GM04503 (cell line): ENCODE results near the gene ATP11A.

ENCODE experiments used
- DNase-seq: peaks from one replicate; pipeline ENCODE4 v3.0.0-alpha.2; 2012; ENCODE audit warnings: low read depth

Gene ATP11A

DNA sequence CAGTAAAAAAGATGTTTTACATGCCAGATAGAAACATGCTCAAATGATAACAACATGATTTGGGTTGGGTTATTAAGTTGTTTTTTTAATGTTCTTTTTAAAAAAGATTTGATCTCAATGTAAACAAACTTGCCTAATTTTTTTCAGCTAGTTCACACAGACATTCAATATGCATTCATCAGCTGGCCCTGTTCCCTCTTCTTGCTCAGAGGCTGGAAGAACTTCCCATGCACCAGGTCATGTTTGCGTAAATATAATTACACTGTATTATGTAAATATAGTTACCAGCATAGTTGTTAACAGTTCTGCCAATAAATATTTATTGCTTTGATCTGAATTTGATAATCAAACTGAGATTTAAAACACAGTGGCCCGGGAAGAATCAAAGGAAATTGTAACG lies 70.6 kb downstream of the ATP11A start:
- no peak for DNase-seq

DNA sequence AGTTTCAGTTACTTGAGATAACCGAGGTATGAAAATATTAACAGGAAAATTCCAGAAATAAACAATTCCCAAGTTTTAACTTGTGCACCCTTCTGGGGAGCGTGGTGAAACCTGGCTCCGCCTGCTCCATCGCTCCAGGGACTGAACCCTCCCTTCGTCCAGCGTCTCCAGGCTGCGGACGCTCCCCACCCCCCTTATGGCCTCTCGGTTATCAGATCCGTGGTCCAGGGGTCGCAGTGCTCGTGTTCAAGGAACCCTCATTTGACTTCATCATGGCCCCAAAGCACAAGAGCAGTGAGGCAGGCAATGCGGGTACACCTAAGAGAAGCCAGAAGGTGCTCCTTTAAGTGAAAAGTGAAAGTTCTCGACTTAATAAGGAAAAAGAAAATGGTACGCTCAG lies 71.1 kb downstream of the ATP11A start:
- no peak for DNase-seq

DNA sequence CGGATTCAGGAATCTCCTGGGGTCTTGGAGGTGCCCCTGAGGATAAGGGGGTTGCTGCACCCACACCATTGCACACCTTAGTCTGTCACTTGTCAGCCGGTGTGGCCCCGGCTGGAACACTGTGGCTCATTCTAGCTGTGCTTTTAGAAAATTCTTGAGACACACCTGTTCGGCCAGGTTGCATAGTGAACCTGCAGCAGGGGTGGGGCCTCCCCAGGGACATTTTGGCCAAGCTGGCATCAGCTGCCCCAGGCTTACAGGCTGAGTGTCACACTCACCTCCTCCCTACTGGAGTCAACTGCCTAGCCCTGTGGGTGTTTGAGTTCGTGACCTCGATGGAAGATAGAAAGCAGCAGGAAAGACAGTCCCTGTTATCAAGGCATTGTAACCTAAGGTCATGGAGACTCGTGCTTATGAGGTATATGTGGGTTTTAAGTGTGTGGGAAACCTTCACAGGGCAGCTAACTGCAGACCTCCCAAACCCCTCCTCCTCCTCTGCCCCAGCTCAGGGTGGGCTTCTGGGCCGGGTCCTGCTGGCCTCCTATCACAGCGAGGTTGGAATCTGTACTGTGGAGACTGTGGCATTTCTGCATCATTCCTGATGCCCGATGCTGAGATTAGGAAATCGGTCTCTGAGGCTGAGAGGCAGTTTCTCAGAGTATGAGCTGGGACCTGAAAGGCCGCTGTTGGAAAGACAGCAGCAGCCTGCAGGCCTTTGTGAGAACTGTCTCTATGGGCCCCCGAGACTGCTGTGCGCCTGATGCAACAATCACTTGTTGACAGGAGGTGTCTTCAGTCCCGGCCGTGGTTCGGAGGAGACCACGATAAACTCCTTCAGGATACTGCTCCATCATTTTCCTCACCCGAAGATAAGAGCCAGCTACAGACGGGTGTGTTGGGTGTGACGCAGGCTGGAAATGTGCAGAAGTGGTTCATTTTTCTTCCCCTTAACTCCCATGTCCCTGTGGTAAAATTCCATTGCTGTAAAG lies 72.2 kb downstream of the ATP11A start:
- no peak for DNase-seq

DNA sequence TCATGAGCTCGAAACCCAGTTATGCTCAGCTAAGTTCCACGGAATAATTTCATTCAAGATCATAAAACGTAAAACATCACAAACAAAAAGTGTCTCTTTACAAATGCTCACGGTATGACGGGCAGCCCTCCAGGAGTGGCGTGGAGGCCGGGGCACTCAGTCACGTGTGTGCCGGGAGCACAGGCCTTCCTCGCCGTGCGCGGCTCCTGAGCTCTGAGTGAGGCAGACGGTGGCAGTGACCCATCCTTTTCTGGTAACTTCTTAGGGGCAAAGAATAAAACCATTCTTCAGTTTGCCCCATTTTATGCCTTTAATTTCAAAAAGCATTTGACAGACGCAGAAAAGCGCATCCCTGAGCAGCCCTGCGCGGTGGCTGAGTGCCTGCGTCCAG lies 72.8 kb downstream of the ATP11A start:
- DNase-seq, result no peak

DNA sequence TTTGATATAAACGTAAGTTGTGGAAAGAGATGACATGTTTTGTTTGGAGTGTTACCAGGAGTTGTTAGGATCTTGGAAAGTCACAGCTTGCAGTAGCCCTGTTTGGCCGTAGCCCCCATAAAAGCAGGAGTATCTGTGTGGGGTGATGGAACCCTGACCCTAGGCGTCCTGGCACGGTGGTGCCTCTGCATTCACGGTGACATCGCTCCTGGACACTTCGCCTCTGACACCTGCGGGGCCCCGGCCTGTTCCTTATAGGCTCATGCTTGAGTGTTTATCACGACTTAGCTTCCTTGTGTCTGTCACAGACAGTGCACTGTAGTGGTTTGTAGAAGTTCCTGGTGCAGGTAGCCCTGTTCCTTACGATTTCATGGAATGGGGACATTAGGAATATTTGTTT lies 74.2 kb downstream of the ATP11A start:
- DNase-seq, result no peak

DNA sequence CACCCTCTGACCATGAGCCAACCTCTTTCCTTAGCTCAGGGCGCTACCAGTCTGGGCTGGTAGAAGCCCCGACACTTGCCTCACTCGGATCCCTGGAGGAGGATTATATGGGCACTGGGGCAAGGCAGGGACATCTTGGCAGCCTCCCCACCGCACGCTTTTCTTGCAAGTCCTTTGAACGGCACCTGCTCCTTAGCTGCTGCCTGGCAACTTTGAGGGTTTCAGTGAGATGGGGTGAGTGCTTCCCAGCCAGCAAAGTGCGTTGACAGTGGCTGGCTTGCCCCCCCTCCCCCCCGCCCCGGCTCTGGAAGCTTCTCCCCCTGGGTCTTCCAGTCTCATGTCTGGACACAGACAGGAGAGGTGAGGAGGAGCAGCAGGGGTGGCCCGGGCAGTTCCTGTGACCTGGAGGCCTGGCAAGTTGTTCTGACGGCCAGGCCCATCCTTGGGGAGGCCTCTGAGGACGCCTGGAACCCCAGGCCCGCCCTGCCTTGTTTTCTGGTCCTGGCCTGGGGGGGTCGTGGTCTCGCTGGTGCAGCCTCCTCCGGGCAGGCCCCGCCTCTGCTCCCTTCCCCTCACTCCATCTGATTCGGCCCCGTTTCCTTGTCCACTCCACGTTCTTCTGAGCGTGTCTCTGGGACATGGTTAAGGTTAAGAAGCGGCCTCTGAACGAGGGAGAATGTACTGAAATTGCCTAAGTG lies 75.2 kb downstream of the ATP11A start:
- DNase-seq, result no peak

DNA sequence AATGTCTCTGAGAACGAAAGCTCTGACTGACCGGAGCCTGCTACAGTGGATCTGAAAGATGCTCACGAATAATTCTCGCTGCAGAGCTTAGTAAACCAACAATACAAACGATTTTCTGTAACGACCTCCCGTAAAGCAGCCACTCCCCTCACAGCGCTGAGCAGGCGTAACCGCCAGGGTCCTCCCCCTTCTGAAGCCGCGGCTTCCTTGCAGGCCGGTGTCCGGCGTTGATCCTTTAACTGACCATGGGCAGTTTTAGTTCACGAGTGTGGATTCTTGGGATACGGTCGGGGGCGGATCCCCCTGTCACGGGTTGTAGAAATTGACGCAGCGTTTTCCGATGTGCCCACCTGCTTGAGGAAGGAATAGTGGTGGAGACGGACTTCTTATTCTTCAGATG lies 75.9 kb downstream of the ATP11A start:
- DNase-seq, result no peak

DNA sequence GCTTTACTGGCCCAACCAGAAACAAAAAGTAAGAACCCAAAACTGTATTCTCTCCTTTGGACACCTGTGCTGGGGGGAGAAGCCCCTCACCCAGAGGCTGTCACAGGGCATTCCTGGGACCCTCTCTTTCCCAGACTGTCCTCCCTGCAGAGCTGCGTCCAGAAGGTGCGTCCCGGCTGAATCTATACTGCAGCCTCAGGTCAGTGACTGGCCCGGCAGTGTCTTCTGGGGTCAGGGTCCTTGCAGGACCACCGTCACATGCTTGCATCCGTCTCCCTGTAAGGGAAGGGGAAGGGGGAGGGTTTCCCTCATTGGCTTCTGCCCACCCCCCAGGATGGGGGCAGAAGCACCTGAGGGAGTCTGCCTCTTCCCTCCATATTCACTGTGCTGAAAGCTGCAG lies 76.5 kb downstream of the ATP11A start:
- no peak for DNase-seq

DNA sequence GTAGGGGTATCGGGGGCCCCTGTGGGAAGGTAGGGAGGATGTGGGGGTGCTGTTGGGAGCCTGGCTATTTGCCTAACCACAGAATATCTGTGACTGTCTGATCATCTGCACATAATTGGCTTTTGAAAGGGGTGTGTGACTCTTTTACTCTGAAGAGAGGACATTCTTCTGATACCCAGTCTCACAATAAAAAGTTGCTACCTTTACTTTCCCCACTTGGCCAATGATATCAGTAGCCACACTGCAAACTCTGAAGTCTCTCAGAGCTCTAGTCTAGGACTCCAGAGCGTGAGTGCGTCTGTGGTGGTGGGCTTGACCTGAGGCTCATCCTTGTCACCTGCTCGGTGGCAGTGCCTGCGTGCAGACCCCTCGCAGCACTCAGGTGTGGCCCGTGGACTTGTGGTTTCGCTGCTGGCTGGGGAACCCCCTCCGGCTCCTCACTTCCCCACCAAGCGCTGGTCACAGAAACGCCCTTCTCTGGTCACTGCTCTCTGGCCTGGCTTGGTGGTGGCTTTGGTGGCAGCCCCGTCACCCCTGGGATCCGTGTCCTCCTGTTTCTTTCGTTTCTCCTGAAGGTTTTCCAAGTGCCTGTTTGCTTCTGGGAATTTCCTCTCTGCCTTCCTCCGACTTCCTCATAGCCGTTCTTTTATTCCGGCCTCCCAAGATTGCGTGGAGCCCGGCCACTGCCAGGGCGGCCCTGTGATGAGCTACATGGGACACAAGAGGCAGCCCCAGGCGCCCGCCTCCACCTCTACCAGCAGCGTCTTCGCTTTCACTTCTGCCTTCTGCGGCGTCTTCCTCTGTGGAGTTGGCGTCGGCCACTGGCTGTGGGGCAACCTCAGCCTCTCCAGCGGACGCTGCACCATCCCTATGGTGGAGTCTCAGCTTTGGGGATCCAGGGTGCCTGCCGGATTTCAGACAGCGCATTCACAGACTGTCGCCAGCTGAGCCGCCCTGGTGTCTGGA lies 78.0 kb downstream of the ATP11A start:
- no peak for DNase-seq

DNA sequence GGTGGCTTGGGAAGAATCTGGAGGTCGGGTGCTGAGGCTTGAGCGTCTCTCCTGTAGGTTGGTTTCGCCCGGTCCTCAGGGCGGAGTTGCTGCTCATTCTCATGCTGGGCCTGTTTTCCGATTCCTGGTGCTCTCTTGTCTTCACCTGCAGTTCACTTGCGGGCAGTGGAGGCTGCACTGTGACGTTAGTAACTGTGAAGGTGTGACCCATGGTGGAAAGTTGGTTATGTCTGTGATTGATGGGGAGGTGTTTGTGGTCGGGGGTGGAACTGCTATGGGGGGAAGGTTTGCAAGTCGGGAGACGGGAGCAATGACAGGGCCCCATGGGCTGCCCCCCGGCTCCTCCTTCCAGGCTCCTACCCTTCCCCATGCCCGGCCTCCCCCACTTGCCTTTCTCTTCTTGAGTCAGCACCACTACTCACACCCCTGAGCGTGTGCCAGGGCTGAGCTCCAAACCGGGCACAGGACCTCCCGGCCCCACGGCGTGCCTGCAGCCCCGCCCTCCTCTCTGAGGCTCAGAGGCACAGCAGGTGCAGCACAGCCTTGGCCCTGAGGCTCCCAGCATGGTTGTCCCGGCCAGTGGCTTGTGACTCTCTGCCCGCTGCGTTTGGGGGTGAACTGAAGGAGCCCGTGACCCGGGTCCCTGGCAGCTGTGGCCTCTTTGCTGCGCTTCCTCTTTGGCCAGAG lies 79.1 kb downstream of the ATP11A start:
- no peak for DNase-seq

DNA sequence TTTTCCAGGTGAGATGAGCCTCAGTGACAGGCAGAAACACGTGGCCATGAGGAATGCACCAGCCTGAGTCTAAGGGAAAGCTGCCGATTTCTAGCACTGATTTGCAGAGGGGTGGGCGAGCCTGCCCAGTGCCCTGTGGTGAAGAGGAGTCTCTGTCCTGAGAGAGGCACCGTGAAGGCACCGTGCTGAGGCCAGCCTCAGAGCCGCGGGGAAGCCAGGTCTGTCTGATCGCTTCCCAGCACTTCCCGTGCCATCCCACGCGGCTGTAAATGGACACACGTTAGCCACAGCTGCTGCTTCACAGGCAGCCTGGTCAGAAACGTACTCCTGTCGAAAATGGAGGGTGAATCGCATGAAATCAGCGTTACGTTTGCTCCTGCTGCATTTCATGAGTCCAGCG lies 79.8 kb downstream of the ATP11A start:
- DNase-seq, result no peak

DNA sequence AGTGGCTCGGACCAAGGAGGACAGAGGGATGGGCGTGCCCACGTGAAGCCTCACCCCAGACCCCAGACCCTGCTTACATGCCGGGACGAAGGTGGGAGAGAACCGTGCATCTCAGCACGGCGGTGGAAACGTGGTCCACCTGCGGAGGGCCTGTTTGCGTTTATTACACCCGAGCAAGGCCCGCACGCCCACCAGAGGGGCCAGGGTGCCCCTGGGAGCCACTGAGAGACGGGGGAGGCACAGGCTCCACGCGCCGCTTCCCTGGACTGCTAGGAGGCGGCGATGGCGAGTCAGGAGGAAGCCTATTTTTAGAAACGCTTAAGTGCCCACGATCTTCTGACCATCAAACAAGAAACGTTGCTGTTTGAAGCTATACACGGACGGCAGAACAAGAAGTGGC lies 80.7 kb downstream of the ATP11A start:
- no peak for DNase-seq

DNA sequence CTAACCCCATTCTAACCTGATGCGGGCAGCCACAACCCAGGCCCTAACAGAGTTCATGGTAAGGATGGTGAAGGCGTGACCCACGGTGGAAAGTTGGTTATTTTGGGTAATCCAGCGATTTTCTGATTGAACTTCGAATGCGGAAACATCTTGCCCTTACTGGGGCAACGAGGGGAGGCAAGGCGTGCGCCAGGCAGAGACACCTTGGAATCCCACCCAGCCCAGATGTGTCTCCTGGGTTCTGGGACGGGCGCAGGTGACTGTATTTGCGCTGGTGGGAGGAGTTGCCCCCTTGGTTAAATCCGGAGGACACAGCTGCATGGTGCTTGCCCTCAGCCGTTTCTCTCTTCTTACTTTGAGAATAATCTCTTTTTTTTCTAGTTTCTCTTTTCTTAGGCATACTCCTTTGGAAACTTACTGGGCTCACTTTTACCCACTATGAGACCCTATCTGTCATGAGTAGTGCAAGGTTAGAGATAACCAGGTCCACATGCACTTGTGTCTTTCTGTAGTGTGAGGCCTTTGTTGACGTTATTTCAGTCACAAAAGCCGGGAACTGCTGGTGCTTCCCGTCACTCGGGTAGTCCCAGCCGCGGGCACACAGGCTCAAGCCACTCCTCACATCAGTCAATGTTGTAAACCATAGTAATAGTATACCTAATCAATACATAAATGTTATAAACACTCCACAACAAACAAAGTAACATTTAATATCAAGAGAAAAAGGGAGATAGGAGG lies 81.5 kb downstream of the ATP11A start:
- DNase-seq, result no peak

DNA sequence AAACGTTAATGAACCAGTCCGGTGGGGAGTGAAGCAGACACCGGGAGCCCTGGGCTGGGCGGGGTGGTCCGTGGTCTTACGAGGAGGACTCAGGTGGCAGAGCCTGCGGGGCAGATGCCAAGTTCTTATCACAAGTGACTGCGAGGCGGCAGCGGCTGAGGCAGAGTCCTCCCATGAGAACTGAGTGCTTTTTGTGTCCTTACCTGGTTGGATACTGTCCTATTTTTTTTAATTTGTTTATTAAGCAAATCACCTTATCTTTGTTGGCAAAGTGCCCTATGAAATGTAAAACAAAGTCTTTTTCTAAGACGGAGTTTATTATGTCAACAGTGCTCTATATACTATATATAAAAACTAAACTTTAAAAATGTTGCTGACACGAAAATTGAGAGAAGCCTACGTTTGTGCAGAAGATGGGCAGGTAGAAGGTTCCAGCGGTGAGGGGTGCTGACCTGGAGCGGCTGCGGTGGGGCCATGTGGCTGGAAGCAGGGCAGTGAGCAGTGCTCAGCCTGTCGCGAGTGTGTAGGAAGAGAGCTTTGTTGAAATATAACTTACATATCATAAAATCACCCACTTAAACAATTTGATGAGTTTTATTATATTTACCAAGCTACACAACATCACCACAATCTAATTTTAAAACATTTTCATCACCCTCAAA lies 82.2 kb downstream of the ATP11A start:
- DNase-seq, result no peak

DNA sequence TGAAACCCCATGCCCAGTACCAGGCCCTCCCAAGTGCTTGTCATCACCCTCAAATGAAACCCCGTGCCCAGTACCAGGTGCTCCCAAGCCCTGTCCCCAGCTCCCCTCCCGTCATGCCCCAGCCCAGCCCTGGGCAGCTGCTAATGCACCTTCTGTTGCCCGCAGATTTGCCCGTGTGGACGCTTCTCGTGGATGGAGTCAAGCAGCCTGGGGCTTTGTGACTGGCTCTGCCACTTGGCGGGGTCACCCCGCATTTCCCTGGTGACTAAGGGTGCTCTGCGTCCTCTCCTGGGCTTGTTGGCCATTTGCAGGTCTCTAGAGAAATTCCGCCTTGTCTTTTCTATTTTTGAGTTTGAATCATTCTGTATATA lies 82.7 kb downstream of the ATP11A start:
- DNase-seq, result no peak

DNA sequence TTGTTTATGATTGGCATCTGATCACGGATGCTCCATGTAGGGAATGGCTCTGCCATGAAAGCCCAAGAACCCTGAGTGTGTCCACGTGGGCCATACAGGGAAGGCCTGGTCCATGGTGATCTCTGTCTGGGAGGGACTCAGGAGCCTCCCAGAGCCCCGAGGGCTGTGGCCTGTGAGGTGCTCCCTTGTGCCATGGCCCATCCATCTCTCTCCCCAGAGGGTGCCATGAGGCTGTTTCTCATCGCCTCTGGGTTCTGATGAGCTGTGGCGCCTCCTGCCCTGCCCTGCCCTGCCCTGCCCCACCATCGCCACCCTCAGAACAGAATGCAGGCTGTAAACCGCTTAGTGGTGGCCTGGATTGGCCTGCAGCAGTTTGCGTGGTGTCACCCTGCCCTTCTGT lies 83.1 kb downstream of the ATP11A start:
- DNase-seq, result no peak

DNA sequence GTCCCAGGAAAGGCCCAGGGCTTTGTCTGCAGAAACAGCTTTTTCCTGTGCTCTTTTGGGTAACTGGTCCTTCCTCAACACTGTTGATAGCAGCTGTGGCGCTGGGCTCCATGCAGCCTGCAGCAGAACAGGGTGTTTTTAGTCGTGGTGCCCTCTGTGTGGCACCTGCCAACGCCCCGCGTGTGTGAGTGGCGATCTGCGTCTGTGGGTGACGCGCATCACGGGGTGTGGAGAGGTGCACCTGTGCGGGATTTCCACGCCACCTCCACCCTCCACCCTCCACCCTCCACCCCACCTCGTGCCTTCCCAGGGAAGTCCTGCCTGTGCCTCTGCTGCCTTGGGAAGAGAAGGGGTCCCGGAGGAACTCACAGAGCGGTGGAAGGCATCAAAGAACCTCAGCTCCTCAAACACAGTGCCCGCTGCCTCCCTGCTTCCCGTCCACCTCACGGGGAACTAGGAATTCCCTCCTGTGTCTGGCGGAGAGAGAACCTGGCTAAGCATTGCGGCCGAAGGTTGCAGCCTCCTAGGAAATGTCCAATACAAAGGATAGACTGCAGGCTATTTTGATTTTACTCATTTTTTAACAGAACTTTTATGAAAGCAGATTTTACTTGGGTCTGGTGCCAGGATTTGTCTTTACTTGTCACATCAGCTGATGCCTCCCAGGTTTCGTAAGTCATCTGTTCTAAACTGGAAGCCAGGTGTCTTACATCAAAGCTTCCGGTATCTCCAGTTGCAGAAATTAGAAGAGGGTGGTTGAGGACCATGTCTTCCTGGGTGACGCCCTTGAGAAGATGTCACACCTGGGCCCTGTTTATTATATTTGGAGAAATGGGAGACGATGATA lies 84.0 kb downstream of the ATP11A start:
- no peak for DNase-seq

DNA sequence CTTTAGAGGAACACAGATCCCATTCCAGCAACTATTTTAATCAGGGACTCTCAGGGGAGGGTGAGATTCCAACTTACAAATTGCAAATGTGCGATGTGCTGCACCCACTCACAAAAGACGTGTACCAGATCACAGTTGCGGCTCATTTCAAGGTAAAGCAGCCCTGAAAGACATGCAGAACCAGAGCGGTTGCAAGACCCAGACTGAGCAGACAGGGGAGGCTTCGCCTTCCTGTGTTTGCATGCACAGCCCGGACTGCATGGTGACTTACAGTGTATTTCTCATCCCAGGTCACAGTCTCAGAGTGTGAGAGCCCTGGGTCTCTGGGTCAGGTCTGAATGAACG lies 84.6 kb downstream of the ATP11A start:
- DNase-seq, result no peak

DNA sequence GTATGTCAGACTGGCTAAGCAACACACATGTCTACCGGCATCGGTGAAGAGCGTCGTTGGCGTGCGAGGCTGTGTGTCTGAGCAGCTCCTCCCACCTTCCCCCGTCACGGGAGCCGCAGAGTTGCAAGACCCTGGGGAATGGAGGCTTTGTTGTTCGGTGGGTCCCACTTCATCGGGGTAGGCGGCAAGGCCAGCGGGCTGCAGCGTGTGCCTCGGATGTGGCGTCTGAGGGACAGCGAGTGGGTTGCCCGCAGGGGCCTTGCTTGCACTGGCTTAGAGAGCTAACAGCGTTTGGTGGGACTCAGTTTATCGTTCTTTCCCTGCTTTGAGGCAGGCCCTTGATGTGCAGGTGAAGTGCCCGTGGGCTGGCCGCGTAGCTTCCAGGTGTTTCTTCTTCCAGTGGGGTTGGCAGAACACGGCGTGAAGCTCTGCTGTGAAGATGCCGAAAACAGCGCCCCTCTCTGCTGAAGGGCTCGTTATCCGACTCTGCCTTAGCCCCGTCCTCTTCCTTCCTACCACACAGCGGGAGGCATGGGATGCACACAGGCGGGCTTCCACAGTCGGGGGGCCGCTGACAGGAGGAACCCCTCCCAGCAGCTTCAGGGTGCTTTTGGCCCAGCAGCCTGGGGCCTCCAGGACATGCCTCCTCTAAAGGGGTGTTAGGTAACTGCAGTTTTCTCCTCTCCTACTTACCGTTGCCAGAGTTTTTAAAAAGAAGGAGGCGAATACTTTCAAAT lies 85.2 kb downstream of the ATP11A start:
- DNase-seq, result no peak
